ENCODE measurements around the gene PRAC2.

GRCh38 chr17:48735062-48735351, 12.0 kb downstream of the PRAC2 start:
- TF ChIP-seq POLR2A (IDR thresholded peaks at IDR 0.05; ENCODE audit: low read depth, low read length) (no peak), POLR2AphosphoS5 (IDR thresholded peaks at IDR 0.05; ENCODE audit: low read depth, low read length) (no peak), POU2F2 (IDR thresholded peaks at IDR 0.05; ENCODE audit: low read depth, low read length) (no peak), TAF1 (IDR thresholded peaks at IDR 0.05; ENCODE audit: low read depth, low read length) (no peak), SPI1 (IDR thresholded peaks at IDR 0.05; ENCODE audit: low read depth, low read length) (no peak), PAX5 (IDR thresholded peaks at IDR 0.05; ENCODE audit: insufficient read depth, low read length, severe bottlenecking) (no peak)

Measured in GM12891 (cell line).